PC-9 (cell line): ENCODE results near the gene ACBD6.

Source experiments
- EZH2 ChIP-seq: fragments of 200-600 bp; sonication (generic); IDR thresholded peaks from 2 replicates; pipeline ENCODE4 v1.8.0; 2017; ENCODE audit warnings: antibody characterized with exemption, low read depth
- TF ChIP-seq, protein P1 (sequence below): fragments of 200-600 bp; sonication (generic); conservative IDR thresholded peaks from 2 replicates; pipeline ENCODE4 v1.6.1; 2017; ENCODE audit warnings: mixed run types, antibody characterized with exemption, mild to moderate bottlenecking, moderate library complexity

DNA sequence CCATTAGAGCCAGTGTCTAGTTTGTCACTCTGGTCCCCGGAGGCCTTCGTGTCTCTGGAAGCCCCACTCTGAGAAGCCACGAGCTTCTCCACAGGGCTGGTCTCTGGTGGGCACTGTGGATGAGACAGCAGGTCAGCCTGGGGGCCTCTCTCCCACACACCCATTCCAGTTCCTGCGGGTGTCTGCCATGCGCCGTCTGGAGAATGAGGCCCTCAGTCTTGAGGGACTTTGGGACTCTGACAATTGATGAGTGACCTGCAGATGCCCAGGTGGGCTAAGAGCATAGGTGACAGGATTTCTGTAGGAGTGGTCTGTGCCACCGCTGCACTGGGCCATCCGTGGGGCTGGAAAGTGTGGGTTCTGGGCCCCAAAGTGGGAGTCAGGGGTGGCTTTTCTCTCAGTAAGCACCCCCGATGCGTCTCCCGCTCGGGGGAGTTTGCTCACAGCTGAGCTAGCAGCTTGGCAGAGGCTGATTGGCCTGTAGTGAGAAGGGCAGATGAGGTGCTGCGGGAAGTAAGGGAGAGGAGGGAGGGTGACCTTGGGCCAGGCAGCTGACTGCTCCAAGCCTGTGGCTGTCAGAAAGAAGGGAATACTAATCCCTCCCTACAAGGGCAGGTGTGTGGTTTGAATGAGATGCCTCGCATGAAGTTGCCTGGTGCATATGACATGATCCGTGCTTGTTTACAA, 245.9 kb downstream of the ACBD6 start:
- TF ChIP-seq, protein P1, sequence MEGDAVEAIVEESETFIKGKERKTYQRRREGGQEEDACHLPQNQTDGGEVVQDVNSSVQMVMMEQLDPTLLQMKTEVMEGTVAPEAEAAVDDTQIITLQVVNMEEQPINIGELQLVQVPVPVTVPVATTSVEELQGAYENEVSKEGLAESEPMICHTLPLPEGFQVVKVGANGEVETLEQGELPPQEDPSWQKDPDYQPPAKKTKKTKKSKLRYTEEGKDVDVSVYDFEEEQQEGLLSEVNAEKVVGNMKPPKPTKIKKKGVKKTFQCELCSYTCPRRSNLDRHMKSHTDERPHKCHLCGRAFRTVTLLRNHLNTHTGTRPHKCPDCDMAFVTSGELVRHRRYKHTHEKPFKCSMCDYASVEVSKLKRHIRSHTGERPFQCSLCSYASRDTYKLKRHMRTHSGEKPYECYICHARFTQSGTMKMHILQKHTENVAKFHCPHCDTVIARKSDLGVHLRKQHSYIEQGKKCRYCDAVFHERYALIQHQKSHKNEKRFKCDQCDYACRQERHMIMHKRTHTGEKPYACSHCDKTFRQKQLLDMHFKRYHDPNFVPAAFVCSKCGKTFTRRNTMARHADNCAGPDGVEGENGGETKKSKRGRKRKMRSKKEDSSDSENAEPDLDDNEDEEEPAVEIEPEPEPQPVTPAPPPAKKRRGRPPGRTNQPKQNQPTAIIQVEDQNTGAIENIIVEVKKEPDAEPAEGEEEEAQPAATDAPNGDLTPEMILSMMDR: no peak
- TF ChIP-seq EZH2: no peak
